PC-9 (cell line): ENCODE measurements around the gene DSCAM.

Experiments
- CTCF ChIP-seq: fragments of 200-600 bp; sonication (generic); conservative IDR thresholded peaks from 2 replicates; pipeline ENCODE4 v1.6.1; 2017; ENCODE audit warnings: mixed run types, antibody characterized with exemption, mild to moderate bottlenecking, moderate library complexity
- EZH2 ChIP-seq: fragments of 200-600 bp; sonication (generic); IDR thresholded peaks from 2 replicates; pipeline ENCODE4 v1.8.0; 2017; ENCODE audit warnings: antibody characterized with exemption, low read depth

GRCh38 chr21:39984286-39984991 lies 862.5 kb downstream of the DSCAM start:
- TF ChIP-seq CTCF, result no peak
- no peak for TF ChIP-seq EZH2
